HFFc6 (cell line): Measurements from ENCODE around the gene IRX1. TPM values are rescaled to one million over a fixed set of nuclear protein-coding genes. Genes with fewer than 3 reads are reported as not detected.

Source experiments
- DNase-seq: peaks from one replicate; pipeline ENCODE4 v3.0.0-alpha.2; 2018
- H3K27ac Mint-ChIP-seq: 2 replicates; pipeline ENCODE4 v1.8.0; 2020; ENCODE audit warnings: mild to moderate bottlenecking, mixed read lengths
- H3K27me3 Mint-ChIP-seq: 2 replicates; pipeline ENCODE4 v1.8.0; 2021; ENCODE audit warnings: mild to moderate bottlenecking, moderate library complexity, mixed read lengths; ENCODE audit not compliant: insufficient read depth
- H3K36me3 Mint-ChIP-seq: 2 replicates; pipeline ENCODE4 v1.8.0; 2021; ENCODE audit warnings: low read depth, mixed read lengths
- H3K4me1 Mint-ChIP-seq: 2 replicates; pipeline ENCODE4 v1.8.0; 2020; ENCODE audit warnings: low read depth, mixed read lengths
- H3K4me3 Mint-ChIP-seq: 2 replicates; pipeline ENCODE4 v1.8.0; 2020; ENCODE audit warnings: mild to moderate bottlenecking, moderate library complexity, mixed read lengths
- H3K9me3 Mint-ChIP-seq: 2 replicates; pipeline ENCODE4 v1.8.0; 2020; ENCODE audit warnings: mild to moderate bottlenecking, mixed read lengths
- CTCF ChIP-seq: fragments of 200-600 bp; sonication (generic); IDR thresholded peaks from 2 replicates; pipeline ENCODE4 v1.5.0; 2021; ENCODE audit warnings: antibody characterized with exemption, mild to moderate bottlenecking
- long read RNA-seq: library from polyadenylated mRNA; unstranded; transcript quantifications from one replicate; pipeline ENCODE4 v2.0.0, GENCODE V29; 2019
- total RNA-seq, 6 experiments: library from RNA; stranded (reverse); fragmentation: NEBNext Ultra II Directional; extraction: Animal tissue kit (Norgen Biotek cat#: 25700); gene quantifications; 2 replicates in 1 of 6; 3 replicates in 5 of 6; pipeline ENCODE4 v1.2.3, GENCODE V29; 2021

IRX1 gene
- total RNA-seq, result not detected
- long read RNA-seq, result 0 reads

- Mint-ChIP-seq H3K9me3 (peaks cover 34% of the 10 kb centered on the region), H3K27me3 (peaks cover 3% of the 10 kb centered on the region; the same call in 1 of the 2 replicates), H3K4me3 (no peak within 1 kb of the TSS), H3K36me3 (peaks cover 5% of the 10 kb centered on the region; the same call in 1 of the 2 replicates), H3K27ac (no peak within 1 kb of the TSS), H3K4me1 (no peaks in the 10 kb centered on the region)
- DNase-seq, result no peak
- TF ChIP-seq CTCF, result no peak
These were observed at the start of gene IRX1 for GRCh38 chr5:3595006-3595961. TSS of gene IRX1 (plus strand) at chr5:3595832. CDS start at chr5:3596106, 274 bp downstream.

DNA sequence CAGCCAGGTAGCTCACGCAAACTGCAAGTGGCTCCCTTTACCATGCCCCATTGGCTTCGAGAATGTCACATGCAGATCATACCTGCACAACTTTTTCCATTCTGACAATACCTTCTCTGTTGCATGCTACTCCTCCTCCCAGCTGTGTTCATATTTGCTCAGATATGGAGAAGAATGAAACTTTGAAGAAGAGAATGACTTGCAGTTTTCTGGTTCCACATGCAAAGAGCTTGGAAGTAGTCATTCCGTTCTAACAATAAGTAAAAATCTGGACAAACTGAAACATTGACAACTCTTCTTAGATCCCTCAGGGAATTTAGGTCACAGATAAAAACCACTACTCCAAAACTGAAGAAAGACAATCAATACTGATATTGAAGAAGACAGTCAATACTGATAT is 49.6 kb upstream of the IRX1 start:
- H3K4me1 Mint-ChIP-seq, result no peaks in the 10 kb centered on the region
- peaks cover 79% of the 10 kb centered on the region for H3K9me3 Mint-ChIP-seq
- TF ChIP-seq CTCF, result no peak

GRCh38 chr5:3564116-3564515 is 31.5 kb upstream of the IRX1 start:
- H3K27ac Mint-ChIP-seq, result no peak overlapping the region
- H3K4me3 Mint-ChIP-seq, result no peak overlapping the region
- peaks cover 54% of the 10 kb centered on the region for H3K9me3 Mint-ChIP-seq
- TF ChIP-seq CTCF, result no peak
- no peaks in the 10 kb centered on the region for H3K27me3 Mint-ChIP-seq
- no peaks in the 10 kb centered on the region for H3K36me3 Mint-ChIP-seq
- H3K4me1 Mint-ChIP-seq, result no peaks in the 10 kb centered on the region
- no peak for DNase-seq

More for the DNA sequence above, 49.6 kb upstream of the IRX1 start:
- Mint-ChIP-seq H3K27me3 (no peaks in the 10 kb centered on the region; the same call in 1 of the 2 replicates), H3K27ac (no peak overlapping the region), H3K36me3 (peaks cover 3% of the 10 kb centered on the region; the same call in 1 of the 2 replicates), H3K4me3 (no peak overlapping the region)
- DNase-seq, result no peak

DNA sequence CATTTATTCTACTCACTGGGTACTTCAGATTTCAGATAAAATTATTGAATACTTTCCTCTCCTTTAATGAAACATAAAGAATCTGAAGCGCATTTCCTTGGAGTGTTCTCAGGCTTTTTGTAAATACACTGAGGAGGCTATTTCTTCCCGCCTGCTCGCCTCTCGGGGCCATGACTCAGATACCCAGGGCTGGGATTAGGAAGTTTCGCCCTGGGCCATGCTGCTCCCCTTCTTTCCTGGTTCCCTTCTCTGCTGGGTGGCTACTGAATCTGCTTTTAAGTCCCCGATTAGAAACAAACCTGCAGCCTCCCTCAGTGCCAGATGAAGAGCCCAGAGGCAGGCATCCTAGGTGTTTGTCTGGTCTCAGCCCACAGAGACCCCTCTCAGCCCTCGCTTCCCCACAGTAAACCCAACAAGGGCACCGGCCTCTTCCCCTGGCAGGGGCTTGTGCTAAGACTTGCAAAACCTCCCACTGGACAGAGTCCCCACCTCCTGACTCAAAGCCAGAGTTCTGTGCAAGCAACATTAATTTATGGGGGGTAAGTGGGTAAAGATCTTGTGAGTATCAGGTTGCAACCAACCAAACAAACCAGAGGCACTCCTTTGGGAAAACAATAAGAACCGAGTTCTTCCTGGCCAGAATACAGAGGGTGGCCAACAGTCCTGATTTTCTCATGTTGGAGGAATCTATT is 30.7 kb upstream of the IRX1 start:
- H3K27me3 Mint-ChIP-seq, result no peaks in the 10 kb centered on the region
- H3K27ac Mint-ChIP-seq, result no peak overlapping the region
- H3K36me3 Mint-ChIP-seq, result no peaks in the 10 kb centered on the region
- no peaks in the 10 kb centered on the region for H3K4me1 Mint-ChIP-seq
- no peak for TF ChIP-seq CTCF
- DNase-seq, result no peak
- H3K4me3 Mint-ChIP-seq, result no peak overlapping the region
- peaks cover 53% of the 10 kb centered on the region for H3K9me3 Mint-ChIP-seq

DNA sequence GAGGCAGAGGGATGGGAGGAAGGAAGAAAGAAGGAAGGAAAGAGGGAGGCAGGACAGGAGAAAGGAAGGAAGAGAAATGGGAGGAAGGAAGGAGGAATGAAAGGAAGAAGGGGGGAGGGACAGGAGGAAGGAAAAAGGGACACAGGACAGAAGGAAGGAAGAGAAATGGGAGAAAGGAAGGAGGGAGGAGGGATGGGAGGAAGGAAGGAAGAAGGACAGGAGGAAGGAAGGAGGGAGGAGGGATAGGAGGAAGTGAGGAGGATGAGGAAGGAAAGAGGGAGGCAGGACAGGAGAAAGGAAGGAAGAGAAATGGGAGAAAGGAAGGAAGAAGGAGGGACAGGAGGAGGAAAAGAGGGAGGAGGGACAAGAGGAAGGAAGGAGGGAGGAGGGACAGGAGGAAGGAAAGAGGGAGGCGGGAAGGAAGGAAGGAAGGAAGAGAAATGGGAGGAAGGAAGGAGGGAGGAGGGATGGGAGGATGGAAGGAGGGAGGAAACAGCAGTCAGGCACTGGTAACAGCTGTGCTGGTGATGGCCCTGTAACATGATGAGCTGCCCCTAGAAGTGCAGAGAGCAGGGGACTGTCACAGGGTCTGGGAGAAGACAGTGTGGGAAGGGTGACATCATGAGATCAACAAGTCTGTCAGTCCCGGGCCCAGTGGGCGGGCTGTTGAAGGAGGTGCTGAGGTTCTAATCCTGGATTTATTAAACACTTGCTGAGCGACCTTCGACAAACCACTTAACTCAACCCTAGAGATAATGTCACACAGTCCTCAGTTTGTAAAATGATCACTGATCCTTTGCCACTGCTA is 10.7 kb upstream of the IRX1 start:
- Mint-ChIP-seq H3K9me3 (peaks cover 31% of the 10 kb centered on the region), H3K4me3 (no peak overlapping the region), H3K36me3 (no peaks in the 10 kb centered on the region), H3K27me3 (no peaks in the 10 kb centered on the region; the same call in 1 of the 2 replicates), H3K27ac (no peak overlapping the region), H3K4me1 (no peaks in the 10 kb centered on the region)
- DNase-seq, result no peak
- TF ChIP-seq CTCF, result no peak
